Body of pancreas (tissue), 4 donors: ENCODE results near the gene TSHZ2. TPM values are rescaled to one million over a fixed set of nuclear protein-coding genes. Genes with fewer than 3 reads are reported as not detected.

Experiments
- ATAC-seq: fragments of 150-250 bp; one replicate; pipeline ENCODE4 v1.9.1; 2016
- DNase-seq, 4 donors: peaks; one replicate each; pipeline ENCODE4 v3.0.0-alpha.2; 2019
- H3K27ac ChIP-seq, 4 donors: fragments of 200-600 bp; sonication (generic); 1 replicate in 3 of 4; 2 replicates in 1 of 4; pipeline versions ENCODE4 v1.5.1 to v1.6.1; 2016 to 2019; ENCODE audit warnings: mild to moderate bottlenecking in 1 of 4, mixed read lengths in 1 of 4, moderate library complexity in 1 of 4
- H3K27me3 ChIP-seq, 2 donors: fragments of 200-600 bp; sonication (generic); one replicate each; pipeline ENCODE4 v1.6.0; 2016; ENCODE audit warnings: mild to moderate bottlenecking in 1 of 2
- H3K36me3 ChIP-seq, 2 donors: fragments of 200-600 bp; sonication (generic); replicated peaks in 1 of 2; 2 replicates each; pipeline ENCODE4 v1.5.1; 2016; ENCODE audit warnings: low read depth in 2 of 2; ENCODE audit not compliant: insufficient read depth in 1 of 2
- H3K4me1 ChIP-seq: fragments of 200-600 bp; sonication (generic); one replicate; pipeline ENCODE4 v1.6.0; 2016
- H3K4me3 ChIP-seq, 2 donors: fragments of 200-600 bp; sonication (generic); 1 replicate in 1 of 2; 2 replicates in 1 of 2; pipeline ENCODE4 v1.5.1; 2016 to 2019
- H3K9me3 ChIP-seq, 3 donors: fragments of 200-600 bp; sonication (generic); 1 replicate in 2 of 3; 2 replicates in 1 of 3; pipeline ENCODE4 v1.5.1; 2016
- CTCF ChIP-seq, 7 experiments: fragments of 450-650 bp in 4 of 7; fragments of 200-600 bp in 3 of 7; sonication (generic) in 3 of 7; IDR thresholded peaks; one replicate each; pipeline ENCODE4 v1.5.1; 2016 to 2019; ENCODE audit warnings: antibody characterized with exemption in 7 of 7
- POLR2A ChIP-seq, 3 donors: fragments of 450-650 bp; IDR thresholded peaks; one replicate each; pipeline ENCODE4 v1.6.1; 2016; ENCODE audit warnings: antibody characterized with exemption in 3 of 3, mild to moderate bottlenecking in 2 of 3
- WGBS, 2 donors: methylation state at CpG; one replicate each; pipeline ENCODE4 v1.1.5; 2017; 5-methylcytosine and 5-hydroxymethylcytosine counted together
- intact Hi-C: fragments of 100-400 bp; cut with DNase I; formaldehyde crosslinking; loops from one replicate; pipeline ENCODE4 v1.15.1; 2023
- total RNA-seq, 2 donors: library from RNA; depleted of rRNA; stranded (reverse); fragments of >200 nt; gene quantifications; one replicate each; pipeline ENCODE4 v1.1.0, GENCODE V29; 2016

The TSHZ2 gene
- total RNA-seq, 2 donors from 2014 or later, result 6.0 to 9.6 TPM

GRCh38 chr20:53282217-53282955 lies 310.2 kb downstream of the TSHZ2 start:
- TF ChIP-seq POLR2A (IDR thresholded peaks at IDR 0.05), result no peak
- no peak for TF ChIP-seq CTCF (IDR thresholded peaks at IDR 0.05)
- no peak overlapping the region for H3K4me3 ChIP-seq
- H3K9me3 ChIP-seq, result no peaks in the 10 kb centered on the region
- H3K27ac ChIP-seq, result no peak overlapping the region
- DNase-seq (no peak), ATAC-seq (no peak)
- intact Hi-C loops, result no loop called here
- H3K4me1 ChIP-seq, result no peaks in the 10 kb centered on the region
- no peaks in the 10 kb centered on the region for H3K36me3 ChIP-seq
- 68 to 69% methylated on average over 11 of the region's 11 CpGs for WGBS, 2 donors
- H3K27me3 ChIP-seq, result no peaks in the 10 kb centered on the region

- no peaks in the 10 kb centered on the region for H3K9me3 ChIP-seq
- no peaks in the 10 kb centered on the region for H3K36me3 ChIP-seq
- no peaks in the 10 kb centered on the region for H3K4me1 ChIP-seq
- no peaks in the 10 kb centered on the region for H3K27me3 ChIP-seq
- TF ChIP-seq CTCF (IDR thresholded peaks at IDR 0.05), result no peak
- TF ChIP-seq POLR2A (IDR thresholded peaks at IDR 0.05), result no peak
- intact Hi-C loops, result no loop called here
- WGBS, 2 donors, result 76 to 77% methylated on average over 2 of the region's 2 CpGs
- H3K27ac ChIP-seq, result no peak overlapping the region
- ATAC-seq, result no peak
- DNase-seq, result no peak
- no peak overlapping the region for H3K4me3 ChIP-seq
Measured at GRCh38 chr20:53283011-53283410, 310.9 kb downstream of the TSHZ2 start.

- ATAC-seq (no peak), DNase-seq (no peak)
- Histone ChIP-seq H3K4me3 (no peak overlapping the region), H3K27me3 (no peaks in the 10 kb centered on the region), H3K36me3 (no peaks in the 10 kb centered on the region), H3K9me3 (no peaks in the 10 kb centered on the region), H3K4me1 (no peaks in the 10 kb centered on the region), H3K27ac (no peak overlapping the region)
- 60 to 63% methylated on average over 3 of the region's 3 CpGs for WGBS, 2 donors
- intact Hi-C loops, result no loop called here
- TF ChIP-seq POLR2A (IDR thresholded peaks at IDR 0.05) (no peak), CTCF (IDR thresholded peaks at IDR 0.05) (no peak)
Measured at GRCh38 chr20:53283597-53283996, 311.4 kb downstream of the TSHZ2 start.

GRCh38 chr20:53284256-53284655 lies 312.1 kb downstream of the TSHZ2 start:
- Histone ChIP-seq H3K9me3 (no peaks in the 10 kb centered on the region), H3K27me3 (no peaks in the 10 kb centered on the region), H3K36me3 (no peaks in the 10 kb centered on the region), H3K4me1 (no peaks in the 10 kb centered on the region), H3K27ac (no peak overlapping the region), H3K4me3 (no peak overlapping the region)
- intact Hi-C loops, result no loop called here
- ATAC-seq (no peak), DNase-seq (no peak)
- 78 to 83% methylated on average over 11 of the region's 11 CpGs for WGBS, 2 donors
- TF ChIP-seq CTCF (IDR thresholded peaks at IDR 0.05) (no peak), POLR2A (IDR thresholded peaks at IDR 0.05) (no peak)

GRCh38 chr20:53284696-53285095 lies 312.5 kb downstream of the TSHZ2 start:
- no peak for DNase-seq

More at GRCh38 chr20:53284696-53285095, 312.5 kb downstream of the TSHZ2 start:
- no peak overlapping the region for H3K4me3 ChIP-seq
- H3K4me1 ChIP-seq, result no peaks in the 10 kb centered on the region
- H3K27me3 ChIP-seq, result no peaks in the 10 kb centered on the region
- no peak for ATAC-seq
- intact Hi-C loops, result no loop called here
- no peaks in the 10 kb centered on the region for H3K9me3 ChIP-seq
- no peaks in the 10 kb centered on the region for H3K36me3 ChIP-seq
- H3K27ac ChIP-seq, result no peak overlapping the region
- 66 to 67% methylated on average over 9 to 11 of the region's 11 CpGs for WGBS, 2 donors
- TF ChIP-seq POLR2A (IDR thresholded peaks at IDR 0.05) (no peak), CTCF (IDR thresholded peaks at IDR 0.05) (no peak)
